Activated CD4-positive, alpha-beta T cell treated with anti-CD3 and anti-CD28 coated beads, Interleukin-2, amount 50 U/mL, for 48 hours (primary cell): ENCODE data around the gene CYP46A1.

Source experiments
- DNase-seq, 2 experiments: peaks; one replicate each; pipeline ENCODE4 v3.0.0-alpha.2; 2020

CYP46A1 gene

DNA sequence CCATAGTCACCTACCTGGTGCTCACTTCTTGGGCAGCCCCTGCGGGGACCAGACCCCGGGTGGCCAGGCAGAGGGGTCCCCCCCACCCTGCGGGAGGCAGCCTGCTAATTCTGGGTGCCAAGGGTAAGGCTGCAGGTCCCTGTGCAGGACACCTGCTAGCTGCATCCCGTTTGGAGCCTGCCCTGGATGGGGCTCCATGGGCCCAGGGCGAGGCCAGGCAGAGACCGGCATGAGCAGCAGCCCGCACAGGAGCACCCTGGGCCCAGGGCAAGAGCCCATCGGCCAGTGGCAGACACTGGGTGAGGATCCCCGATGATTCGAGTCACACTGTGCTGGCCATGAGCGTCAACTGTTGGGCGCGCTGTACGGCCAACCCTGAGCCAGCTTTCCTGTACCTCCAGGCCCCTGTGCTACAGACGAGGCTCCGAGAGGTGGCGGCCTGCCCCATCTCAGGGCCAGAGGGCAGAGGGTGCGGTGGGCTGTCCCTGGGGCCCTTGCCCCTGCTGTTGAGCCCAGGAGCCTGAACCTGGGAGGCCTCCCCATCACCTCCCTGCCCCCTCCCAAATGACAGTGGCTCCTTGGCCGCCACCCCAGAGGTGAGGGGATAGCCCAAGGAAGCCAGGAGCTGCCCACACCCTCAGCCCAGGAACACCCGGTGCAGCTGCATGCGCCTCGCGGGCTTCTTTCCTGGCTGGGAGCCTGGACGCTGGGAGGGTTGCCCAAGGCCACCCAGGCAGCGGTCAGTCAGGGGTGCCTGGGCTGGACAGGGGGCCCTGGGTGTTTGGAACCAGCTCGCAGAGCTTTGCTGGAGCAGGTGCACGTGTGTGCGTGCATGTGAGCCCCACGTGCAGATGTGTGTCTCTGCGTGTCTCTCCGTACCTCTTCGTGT is 47.7 kb downstream of the CYP46A1 start:
- DNase-seq, result no peak

DNA sequence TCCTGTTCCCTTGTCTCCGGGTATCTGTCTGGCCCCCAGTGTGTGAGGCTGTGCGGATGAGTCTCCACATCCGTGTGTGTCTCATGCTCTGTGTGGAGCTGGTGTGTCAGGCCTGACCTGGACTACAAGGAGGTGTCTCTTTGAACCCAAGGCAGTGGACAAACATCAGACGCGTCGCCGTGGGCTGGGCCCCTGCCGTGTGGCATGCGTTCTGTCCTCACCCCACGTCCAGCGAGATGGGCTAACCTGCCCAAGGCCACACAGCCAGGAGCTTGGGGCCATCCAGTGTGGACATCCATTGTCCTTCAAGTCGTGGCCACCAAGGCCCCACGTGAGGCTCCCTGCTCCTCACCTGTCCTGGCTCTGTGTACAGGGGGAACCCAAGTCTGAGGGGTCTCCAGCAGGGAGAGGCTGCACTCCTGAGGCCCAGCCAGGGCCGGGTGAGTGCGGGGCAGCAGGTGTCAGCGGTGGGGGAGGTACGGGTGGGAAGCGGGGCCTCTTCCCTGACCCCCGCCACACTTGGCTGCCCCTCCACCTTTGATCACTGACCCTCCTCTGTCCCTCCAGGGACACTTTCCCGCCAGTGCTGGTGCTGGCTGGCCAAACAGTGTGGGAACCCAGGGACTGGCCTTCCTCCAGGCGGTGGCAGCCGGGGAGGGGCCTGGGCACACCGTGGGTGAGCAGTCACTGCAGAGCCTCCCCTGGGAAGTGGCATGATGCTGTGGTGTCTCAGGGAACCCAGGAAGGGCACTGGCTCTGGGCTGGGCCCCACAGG is 48.5 kb downstream of the CYP46A1 start:
- DNase-seq, result no peak

DNA sequence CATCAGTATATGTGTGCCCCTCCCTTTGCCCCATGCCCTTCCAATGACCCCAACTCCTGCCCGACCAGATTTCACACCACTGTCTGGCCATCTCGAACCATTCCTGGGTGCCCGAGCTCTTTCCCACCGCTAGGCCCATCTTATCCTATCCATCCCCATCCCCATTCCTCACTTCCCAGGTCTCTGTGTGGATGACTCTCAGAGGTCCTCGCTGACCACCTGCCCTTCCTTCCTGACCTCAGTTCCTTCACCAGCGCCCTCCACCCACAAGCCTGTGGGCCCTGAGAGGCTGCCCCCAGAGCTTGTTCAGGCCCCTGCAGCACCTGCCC is 49.1 kb downstream of the CYP46A1 start:
- no peak for DNase-seq

DNA sequence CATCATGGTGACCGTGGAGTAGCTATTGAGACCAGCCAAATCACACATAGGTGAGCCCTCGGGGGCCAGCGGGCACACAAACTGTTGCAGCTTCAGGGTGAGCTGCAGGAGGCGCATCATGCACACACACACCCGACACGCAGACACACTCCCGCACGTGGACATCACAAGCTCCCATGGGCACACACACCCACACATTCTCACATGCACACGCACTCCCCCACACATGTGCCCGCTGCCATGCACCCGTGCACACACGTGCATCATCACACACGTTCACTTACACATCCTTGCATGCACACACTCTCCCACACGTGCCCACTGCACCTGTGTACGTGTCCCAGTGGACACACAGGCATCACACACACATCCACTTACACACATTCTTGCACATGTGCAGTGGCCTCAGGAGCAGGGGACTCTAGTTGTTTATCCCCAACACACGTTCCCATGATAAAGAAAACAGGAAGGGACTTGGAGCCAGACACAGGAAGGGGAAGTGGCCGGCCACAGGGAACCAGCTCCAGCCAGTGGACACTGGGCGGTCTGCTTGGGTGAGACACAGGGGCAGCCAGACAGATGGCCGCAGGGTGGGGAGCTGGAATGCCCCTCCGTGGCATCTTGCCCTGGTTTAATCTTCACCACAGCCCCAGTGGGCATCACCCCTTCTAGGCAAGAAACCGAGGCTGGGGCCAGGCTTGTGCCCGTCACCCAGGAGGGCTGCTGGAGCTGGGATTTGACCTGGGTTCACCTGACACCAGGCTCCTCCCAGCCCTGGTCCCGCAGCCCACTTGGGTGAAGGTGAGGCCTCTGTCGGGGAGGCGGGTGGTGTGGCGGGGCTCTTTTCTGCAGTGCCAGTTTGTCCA is 49.7 kb downstream of the CYP46A1 start:
- DNase-seq, result no peak

GRCh38 chr14:99734406-99735051 is 50.4 kb downstream of the CYP46A1 start:
- DNase-seq, result no peak

- no peak for DNase-seq
Observed at GRCh38 chr14:99735189-99736135, 51.4 kb downstream of the CYP46A1 start.

GRCh38 chr14:99736603-99737371 is 52.7 kb downstream of the CYP46A1 start:
- DNase-seq, result no peak

- no peak for DNase-seq
Observed at GRCh38 chr14:99737451-99737951, 53.4 kb downstream of the CYP46A1 start.

DNA sequence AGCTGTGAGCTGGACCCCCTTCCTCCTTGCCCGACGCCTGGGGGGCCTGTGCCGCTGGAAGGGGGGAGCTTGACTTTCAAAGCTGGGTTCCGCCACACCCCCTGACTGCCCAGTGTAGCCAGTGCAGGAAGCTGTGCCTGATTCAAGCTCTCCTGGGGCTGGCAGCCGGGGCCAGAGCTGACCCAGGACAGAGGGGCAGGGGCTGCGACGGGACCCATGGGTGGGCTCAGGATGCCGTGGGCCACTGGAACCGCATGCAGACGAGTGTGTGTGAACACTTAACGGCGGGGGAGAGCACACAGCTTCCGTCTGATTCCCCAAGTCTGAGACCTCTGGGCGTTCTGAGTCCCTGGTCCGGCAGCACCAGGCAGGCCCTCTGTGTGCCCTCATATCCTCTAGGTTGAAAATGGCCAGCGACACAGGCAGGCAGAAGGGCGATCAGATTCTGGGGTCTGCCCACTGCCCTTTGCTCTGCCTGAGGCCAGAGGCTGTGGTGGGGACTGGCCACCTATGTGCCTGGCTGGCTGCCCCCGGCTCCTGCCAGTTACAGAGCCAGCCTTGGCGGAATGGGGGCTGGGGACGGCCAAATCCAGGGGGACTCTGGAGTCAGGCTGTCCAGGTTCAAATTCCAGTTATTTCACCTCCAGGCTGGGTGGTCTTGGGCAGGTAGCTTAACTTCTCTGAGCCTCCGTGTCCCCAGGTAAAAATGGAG is 54.0 kb downstream of the CYP46A1 start:
- no peak for DNase-seq

DNA sequence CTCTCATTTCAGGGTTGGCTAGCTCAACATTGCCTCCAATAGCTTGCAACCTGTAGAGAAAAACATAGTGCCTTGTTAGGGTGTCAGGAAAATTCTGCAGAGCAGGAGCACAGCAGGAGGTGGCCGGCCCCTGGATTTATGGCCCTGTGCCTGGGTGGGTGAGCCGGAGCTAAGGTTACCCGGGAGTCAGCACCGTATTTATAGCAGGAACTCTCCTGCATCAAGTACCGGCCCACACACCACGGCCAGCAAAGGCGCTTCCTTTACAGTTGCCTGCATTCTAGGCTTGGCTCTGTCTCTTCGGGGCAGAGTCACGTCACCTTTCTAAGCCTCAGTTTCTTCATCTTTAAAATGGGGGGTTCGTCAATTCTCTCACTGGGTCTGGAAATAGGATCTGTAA is 56.3 kb downstream of the CYP46A1 start:
- no peak for DNase-seq

- no peak for DNase-seq
Observed at GRCh38 chr14:99741227-99741976, 57.3 kb downstream of the CYP46A1 start.

- DNase-seq, result no peak
Observed at GRCh38 chr14:99742074-99742473, 58.0 kb downstream of the CYP46A1 start.

DNA sequence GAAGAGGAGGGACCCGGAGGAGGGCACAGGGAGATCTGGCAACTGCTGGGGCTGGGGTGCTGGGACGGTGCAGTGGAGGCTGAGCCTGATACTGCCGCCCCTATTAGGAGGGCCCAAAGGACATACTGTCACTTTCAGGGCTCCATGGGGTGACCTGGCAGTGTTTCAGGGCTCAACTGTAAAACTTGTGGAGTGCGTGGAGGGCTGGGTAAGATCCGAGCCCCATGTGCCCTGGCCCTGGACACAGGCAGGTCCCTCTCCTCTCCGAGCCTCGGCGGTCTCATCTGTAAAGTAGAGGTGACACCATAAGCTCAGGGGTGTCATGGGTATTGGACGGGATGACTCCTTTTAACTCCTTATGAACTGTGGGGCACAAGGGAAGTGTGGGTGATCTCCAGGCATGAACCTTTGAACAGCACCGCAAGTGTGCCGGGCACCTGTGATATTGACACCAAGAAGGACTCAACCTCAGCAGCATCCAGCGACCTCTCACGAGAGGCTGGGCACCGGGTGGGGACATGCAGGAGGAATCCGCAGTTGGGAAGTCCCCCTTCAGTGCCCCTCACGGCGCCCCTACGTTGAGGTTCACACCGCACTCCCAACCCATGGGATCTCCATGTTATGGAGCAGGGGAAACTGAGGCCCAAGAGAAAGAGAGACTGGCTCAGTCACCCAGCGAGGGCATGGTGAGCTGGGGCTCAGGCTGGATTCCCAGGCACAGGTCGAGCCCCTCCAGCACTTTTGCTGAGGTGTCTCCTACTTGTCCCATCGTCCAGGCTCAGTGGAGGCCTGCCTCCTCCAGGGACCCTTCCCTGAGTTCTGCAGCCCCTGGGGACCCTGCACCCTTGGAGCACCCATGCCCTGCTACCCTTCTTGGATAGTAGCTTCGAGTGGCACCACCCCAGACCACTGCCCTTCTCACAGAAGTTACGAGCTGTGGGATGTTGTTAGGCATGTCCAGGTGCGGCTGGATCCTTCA is 58.7 kb downstream of the CYP46A1 start:
- no peak for DNase-seq

DNA sequence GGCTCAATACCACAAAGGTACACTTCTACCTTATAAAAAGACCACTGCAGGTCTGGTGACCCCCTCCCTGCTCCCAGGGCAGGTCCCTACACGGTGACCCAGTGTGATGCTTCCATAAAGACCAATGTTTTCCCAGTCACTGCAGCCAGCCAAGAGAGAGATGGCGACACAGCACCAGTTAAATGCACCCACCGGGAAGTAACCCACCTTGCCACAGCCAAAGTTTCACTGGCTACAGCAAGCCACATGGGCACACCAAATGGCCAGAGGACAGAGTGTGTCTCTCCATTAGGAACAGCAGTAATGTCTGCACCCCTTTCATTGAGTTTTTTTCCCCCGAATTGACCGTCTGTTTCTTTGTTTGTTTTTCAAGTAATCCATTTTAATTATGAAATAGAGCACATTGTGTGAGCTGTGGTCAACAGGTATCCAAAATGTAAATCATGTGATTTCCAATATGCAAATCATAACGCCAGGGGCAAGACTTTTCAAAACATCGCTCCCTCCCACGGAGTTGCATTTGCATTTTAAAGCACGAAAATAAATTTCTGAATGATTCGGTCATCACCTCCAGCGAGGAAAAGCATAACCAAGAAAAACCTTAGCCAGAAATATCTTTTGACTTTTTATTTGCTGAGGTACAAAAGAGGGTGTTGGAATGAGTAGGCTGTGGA is 60.2 kb downstream of the CYP46A1 start:
- no peak for DNase-seq

- DNase-seq, result no peak
Observed at GRCh38 chr14:99744873-99745224, 60.8 kb downstream of the CYP46A1 start.

- no peak for DNase-seq
Observed at GRCh38 chr14:99745307-99745951, 61.3 kb downstream of the CYP46A1 start.

DNA sequence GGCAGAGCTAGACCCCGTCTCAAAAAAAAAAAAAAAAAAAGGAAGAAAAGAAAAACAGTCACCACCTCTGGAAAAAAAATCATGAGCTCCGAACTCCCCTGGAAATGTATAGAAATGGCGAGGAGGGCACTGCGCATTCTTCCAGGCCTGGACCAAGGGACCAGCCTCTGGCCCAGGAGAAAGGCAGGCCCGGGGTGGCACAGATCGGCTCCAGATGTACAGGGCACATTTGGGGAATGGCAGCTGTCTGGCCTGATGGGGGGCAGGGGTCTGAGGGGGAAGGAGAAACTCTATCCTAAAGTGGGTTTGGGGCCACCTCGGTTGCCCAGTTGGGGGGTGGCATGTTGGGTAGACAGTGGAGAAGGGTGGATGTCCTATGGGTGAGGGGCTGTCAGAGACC is 63.1 kb downstream of the CYP46A1 start:
- DNase-seq, result no peak
